Neuron (in vitro differentiated cells): ENCODE data around the gene CLEC11A.
"Not testable (repeated sequence)": the region's sequence is repeated elsewhere in the genome, so short reads cannot be mapped to it uniquely, and the experiment has no call there.

Experiments used
- H2AFZ ChIP-seq: one replicate; pipeline ENCODE4 v1.6.1; 2013; ENCODE audit warnings: low read depth, mild to moderate bottlenecking, inconsistent platforms, low read length, moderate library complexity
- H3K27me3 ChIP-seq: one replicate; pipeline ENCODE4 v1.6.1; 2013; ENCODE audit warnings: low read length; ENCODE audit not compliant: insufficient read depth
- H3K36me3 ChIP-seq: one replicate; pipeline ENCODE4 v1.6.1; 2013; ENCODE audit warnings: low read length; ENCODE audit not compliant: insufficient read depth
- H3K4me1 ChIP-seq: one replicate; pipeline ENCODE4 v1.6.1; 2013; ENCODE audit warnings: low read length; ENCODE audit not compliant: insufficient read depth
- H3K4me3 ChIP-seq: 2 replicates; pipeline ENCODE4 v1.5.1; 2013; ENCODE audit warnings: mild to moderate bottlenecking, low read length, moderate library complexity
- H3K9me3 ChIP-seq: one replicate; pipeline ENCODE4 v1.6.1; 2013; ENCODE audit warnings: low read length

CLEC11A gene

GRCh38 chr19:50739914-50740426 lies 16.8 kb downstream of the CLEC11A start:
- Histone ChIP-seq H3K9me3 (no peaks in the 10 kb centered on the region), H3K27me3 (peaks cover 5% of the 10 kb centered on the region), H3K4me3 (no peak overlapping the region), H3K4me1 (no peaks in the 10 kb centered on the region), H3K36me3 (no peaks in the 10 kb centered on the region), H2AFZ (no peak overlapping the region)

GRCh38 chr19:50741179-50741933 lies 18.2 kb downstream of the CLEC11A start:
- H3K36me3 ChIP-seq, result no peaks in the 10 kb centered on the region
- no peaks in the 10 kb centered on the region for H3K4me1 ChIP-seq
- H2AFZ ChIP-seq, result no peak overlapping the region
- H3K4me3 ChIP-seq, result no peak overlapping the region
- no peaks in the 10 kb centered on the region for H3K27me3 ChIP-seq
- no peaks in the 10 kb centered on the region for H3K9me3 ChIP-seq

- H3K9me3 ChIP-seq, result no peaks in the 10 kb centered on the region
- no peak overlapping the region for H3K4me3 ChIP-seq
- no peaks in the 10 kb centered on the region for H3K36me3 ChIP-seq
- H3K4me1 ChIP-seq, result no peaks in the 10 kb centered on the region
- H3K27me3 ChIP-seq, result no peaks in the 10 kb centered on the region
- H2AFZ ChIP-seq, result no peak overlapping the region
Measured at GRCh38 chr19:50743537-50743936, 20.4 kb downstream of the CLEC11A start.

- Histone ChIP-seq H2AFZ (no peak overlapping the region), H3K4me3 (no peak overlapping the region), H3K36me3 (no peaks in the 10 kb centered on the region), H3K9me3 (no peaks in the 10 kb centered on the region), H3K27me3 (no peaks in the 10 kb centered on the region), H3K4me1 (no peaks in the 10 kb centered on the region)
Measured at GRCh38 chr19:50745221-50745620, 22.1 kb downstream of the CLEC11A start.

- H3K4me1 ChIP-seq, H3K9me3 ChIP-seq, H3K4me3 ChIP-seq, H2AFZ ChIP-seq, H3K27me3 ChIP-seq, H3K36me3 ChIP-seq: not testable (repeated sequence)
Measured at GRCh38 chr19:50747141-50747540, 24.0 kb downstream of the CLEC11A start.

- H3K36me3 ChIP-seq, result no peaks in the 10 kb centered on the region
- no peaks in the 10 kb centered on the region for H3K27me3 ChIP-seq
- H2AFZ ChIP-seq, result no peak overlapping the region
- H3K4me1 ChIP-seq, result no peaks in the 10 kb centered on the region
- H3K4me3 ChIP-seq, result no peak overlapping the region
- no peaks in the 10 kb centered on the region for H3K9me3 ChIP-seq
Measured at GRCh38 chr19:50749490-50749889, 26.3 kb downstream of the CLEC11A start.

- Histone ChIP-seq H2AFZ (no peak overlapping the region), H3K36me3 (no peaks in the 10 kb centered on the region), H3K27me3 (peaks cover 2% of the 10 kb centered on the region), H3K9me3 (no peaks in the 10 kb centered on the region), H3K4me1 (no peaks in the 10 kb centered on the region), H3K4me3 (no peak overlapping the region)
Measured at GRCh38 chr19:50750010-50750409, 26.8 kb downstream of the CLEC11A start.

GRCh38 chr19:50753879-50754278 lies 30.7 kb downstream of the CLEC11A start:
- Histone ChIP-seq H3K9me3 (no peaks in the 10 kb centered on the region), H3K4me1 (no peaks in the 10 kb centered on the region), H3K27me3 (peaks cover 6% of the 10 kb centered on the region), H3K36me3 (no peaks in the 10 kb centered on the region), H2AFZ (no peak overlapping the region), H3K4me3 (no peak overlapping the region)

GRCh38 chr19:50756244-50756643 lies 33.1 kb downstream of the CLEC11A start:
- not testable (repeated sequence) for H3K27me3 ChIP-seq, H3K4me3 ChIP-seq, H3K4me1 ChIP-seq, H3K9me3 ChIP-seq, H2AFZ ChIP-seq, H3K36me3 ChIP-seq

GRCh38 chr19:50757624-50758023 lies 34.5 kb downstream of the CLEC11A start:
- H3K27me3 ChIP-seq, H2AFZ ChIP-seq, H3K4me3 ChIP-seq, H3K36me3 ChIP-seq, H3K9me3 ChIP-seq, H3K4me1 ChIP-seq: not testable (repeated sequence)

- H3K4me3 ChIP-seq, H2AFZ ChIP-seq, H3K9me3 ChIP-seq, H3K4me1 ChIP-seq, H3K27me3 ChIP-seq, H3K36me3 ChIP-seq: not testable (repeated sequence)
Measured at GRCh38 chr19:50759076-50759475, 35.9 kb downstream of the CLEC11A start.

GRCh38 chr19:50759886-50760285 lies 36.7 kb downstream of the CLEC11A start:
- Histone ChIP-seq H3K4me1 (no peaks in the 10 kb centered on the region), H3K27me3 (peaks cover 4% of the 10 kb centered on the region), H2AFZ (no peak overlapping the region), H3K4me3 (no peak overlapping the region), H3K9me3 (no peaks in the 10 kb centered on the region), H3K36me3 (no peaks in the 10 kb centered on the region)

- H3K9me3 ChIP-seq, H3K27me3 ChIP-seq, H2AFZ ChIP-seq, H3K36me3 ChIP-seq, H3K4me1 ChIP-seq, H3K4me3 ChIP-seq: not testable (repeated sequence)
Measured at GRCh38 chr19:50761501-50761900, 38.3 kb downstream of the CLEC11A start.

GRCh38 chr19:50763521-50763920 lies 40.4 kb downstream of the CLEC11A start:
- H2AFZ ChIP-seq, H3K4me3 ChIP-seq, H3K4me1 ChIP-seq, H3K9me3 ChIP-seq, H3K27me3 ChIP-seq, H3K36me3 ChIP-seq: not testable (repeated sequence)
